ENCODE data around the gene KDM7A.

GRCh38 chr7:140093375-140093774 is 83.4 kb downstream of the KDM7A start:
- TF ChIP-seq CTCF (conservative IDR thresholded peaks at IDR 0.05) = no peak
- TF ChIP-seq EZH2 (IDR thresholded peaks at IDR 0.05; ENCODE audit: low read depth) = no peak

All from PC-9 (cell line).